Muscle layer of colon (tissue), 2 donors: ENCODE results near the gene MAGEB1.

Experiments
- H3K27ac ChIP-seq: one replicate; pipeline ENCODE4 v1.7.0; 2013; ENCODE audit warnings: low read depth, mild to moderate bottlenecking, low read length, moderate library complexity
- H3K27me3 ChIP-seq, 2 donors: one replicate each; pipeline ENCODE4 v1.7.0; 2013; ENCODE audit warnings: low read length in 2 of 2, mild to moderate bottlenecking in 2 of 2; ENCODE audit not compliant: insufficient read depth in 2 of 2, control insufficient read depth in 1 of 2
- H3K36me3 ChIP-seq: one replicate; pipeline ENCODE4 v1.7.0; 2013; ENCODE audit warnings: mild to moderate bottlenecking, low read length; ENCODE audit not compliant: insufficient read depth
- H3K4me1 ChIP-seq: one replicate; pipeline ENCODE4 v1.7.0; 2013; ENCODE audit warnings: mild to moderate bottlenecking, low read length; ENCODE audit not compliant: insufficient read depth
- H3K4me3 ChIP-seq, 2 donors: one replicate each; pipeline ENCODE4 v1.7.0; 2013; ENCODE audit warnings: low read length in 2 of 2, low read depth in 1 of 2, mild to moderate bottlenecking in 1 of 2, moderate library complexity in 1 of 2
- H3K9ac ChIP-seq: one replicate; pipeline ENCODE4 v1.7.0; 2013; ENCODE audit warnings: low read length
- H3K9me3 ChIP-seq: one replicate; pipeline ENCODE4 v1.7.0; 2013; ENCODE audit warnings: mild to moderate bottlenecking, low read length
- donor health status: abdominal sarcoma.
- donor health status: Adenocarcinoma of cecum.

The MAGEB1 gene

DNA sequence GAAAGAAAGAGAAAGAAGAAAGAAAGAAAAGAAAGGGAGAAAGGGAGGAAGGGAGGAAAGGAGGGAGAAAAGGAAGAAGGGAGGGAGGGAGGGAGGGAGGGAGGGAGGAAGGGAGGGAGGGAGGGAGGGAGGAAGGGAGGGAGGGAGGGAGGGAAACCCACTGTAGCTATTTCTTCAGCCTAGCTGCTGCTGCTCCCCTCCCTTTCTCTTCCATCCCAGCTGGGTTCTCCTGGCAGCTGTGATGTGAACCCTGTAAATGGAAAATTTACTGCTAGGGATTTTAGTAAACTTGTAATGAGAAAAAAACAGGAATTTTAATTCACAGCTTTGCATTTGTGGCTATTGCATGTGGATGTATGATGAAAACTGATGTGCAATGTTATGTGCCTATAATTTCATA, 54.3 kb downstream of the MAGEB1 start:
- Histone ChIP-seq H3K27me3 (peaks cover 0 to 6% of the 10 kb centered on the region in 2 donors), H3K4me1 (no peaks in the 10 kb centered on the region), H3K36me3 (no peaks in the 10 kb centered on the region), H3K27ac (no peak overlapping the region), H3K4me3 (no peak overlapping the region), H3K9ac (no peak overlapping the region), H3K9me3 (no peaks in the 10 kb centered on the region)
